ENCODE measurements around the gene OR5C1.

DNA sequence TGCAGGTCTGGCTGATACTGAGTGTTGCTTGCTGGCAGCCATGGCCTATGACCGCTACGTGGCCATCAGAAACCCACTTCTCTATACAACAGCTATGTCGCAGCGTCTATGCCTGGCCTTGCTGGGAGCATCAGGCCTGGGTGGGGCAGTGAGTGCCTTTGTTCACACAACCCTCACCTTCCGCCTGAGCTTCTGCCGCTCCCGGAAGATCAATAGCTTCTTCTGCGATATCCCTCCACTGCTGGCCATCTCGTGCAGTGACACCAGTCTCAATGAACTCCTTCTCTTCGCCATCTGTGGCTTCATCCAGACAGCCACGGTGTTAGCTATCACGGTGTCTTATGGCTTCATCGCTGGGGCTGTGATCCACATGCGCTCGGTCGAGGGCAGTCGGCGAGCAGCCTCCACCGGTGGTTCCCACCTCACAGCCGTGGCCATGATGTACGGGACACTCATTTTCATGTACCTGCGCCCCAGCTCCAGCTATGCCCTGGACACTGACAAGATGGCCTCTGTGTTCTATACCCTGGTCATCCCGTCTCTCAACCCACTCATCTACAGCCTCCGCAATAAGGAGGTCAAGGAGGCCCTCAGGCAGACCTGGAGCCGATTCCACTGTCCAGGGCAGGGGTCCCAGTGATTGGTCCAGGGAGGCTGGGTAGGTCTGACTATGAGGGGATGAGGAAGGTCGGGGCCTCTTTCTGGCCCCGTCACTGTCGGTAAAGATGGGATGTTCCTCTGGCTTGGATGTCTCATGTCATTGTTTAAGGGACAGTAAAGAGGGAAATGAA is 718 bp downstream of the OR5C1 start:
- TF ChIP-seq POLR2A (IDR thresholded peaks at IDR 0.05; ENCODE audit: low read length): no peak
- TF ChIP-seq, protein P1, sequence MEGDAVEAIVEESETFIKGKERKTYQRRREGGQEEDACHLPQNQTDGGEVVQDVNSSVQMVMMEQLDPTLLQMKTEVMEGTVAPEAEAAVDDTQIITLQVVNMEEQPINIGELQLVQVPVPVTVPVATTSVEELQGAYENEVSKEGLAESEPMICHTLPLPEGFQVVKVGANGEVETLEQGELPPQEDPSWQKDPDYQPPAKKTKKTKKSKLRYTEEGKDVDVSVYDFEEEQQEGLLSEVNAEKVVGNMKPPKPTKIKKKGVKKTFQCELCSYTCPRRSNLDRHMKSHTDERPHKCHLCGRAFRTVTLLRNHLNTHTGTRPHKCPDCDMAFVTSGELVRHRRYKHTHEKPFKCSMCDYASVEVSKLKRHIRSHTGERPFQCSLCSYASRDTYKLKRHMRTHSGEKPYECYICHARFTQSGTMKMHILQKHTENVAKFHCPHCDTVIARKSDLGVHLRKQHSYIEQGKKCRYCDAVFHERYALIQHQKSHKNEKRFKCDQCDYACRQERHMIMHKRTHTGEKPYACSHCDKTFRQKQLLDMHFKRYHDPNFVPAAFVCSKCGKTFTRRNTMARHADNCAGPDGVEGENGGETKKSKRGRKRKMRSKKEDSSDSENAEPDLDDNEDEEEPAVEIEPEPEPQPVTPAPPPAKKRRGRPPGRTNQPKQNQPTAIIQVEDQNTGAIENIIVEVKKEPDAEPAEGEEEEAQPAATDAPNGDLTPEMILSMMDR (IDR thresholded peaks at IDR 0.05): no peak
- no peak for TF ChIP-seq CEBPB (IDR thresholded peaks at IDR 0.05)
- no peak for TF ChIP-seq EP300 (IDR thresholded peaks at IDR 0.05)
- TF ChIP-seq ESRRA (IDR thresholded peaks at IDR 0.05; ENCODE audit: borderline replicate concordance, low read length): no peak
- TF ChIP-seq MAX (IDR thresholded peaks at IDR 0.05): no peak
- no peak for TF ChIP-seq JUN (IDR thresholded peaks at IDR 0.05)
- TF ChIP-seq MYC (IDR thresholded peaks at IDR 0.05; ENCODE audit: borderline replicate concordance, low read length): no peak
- no peak for TF ChIP-seq BHLHE40 (IDR thresholded peaks at IDR 0.05; ENCODE audit: low read depth, low read length)
- no peak for TF ChIP-seq RAD21 (conservative IDR thresholded peaks at IDR 0.05 in 1 of 2, IDR thresholded peaks at IDR 0.05 in 1 of 2)
- TF ChIP-seq REST (IDR thresholded peaks at IDR 0.05): no peak

All from A549 (cell line).